Measurements from ENCODE around the gene LRRC9.

- TF ChIP-seq CTCF (IDR thresholded peaks at IDR 0.05) (no peak), ZFX (IDR thresholded peaks at IDR 0.05; ENCODE audit: borderline replicate concordance) (no peak)
These were observed 19.9 kb downstream of the LRRC9 start for GRCh38 chr14:59939828-59940227.

All from 22Rv1 (cell line).